ENCODE measurements around the gene GPHB5. TPM values are rescaled to one million over a fixed set of nuclear protein-coding genes. Genes with fewer than 3 reads are reported as not detected.

Gene GPHB5
- total and polyA plus RNA-seq, 9 of the 15 experiments (the other 6 are each of a cell fraction or from before 2014, with no cell fraction given), result not detected

- in situ Hi-C loops (cut with MboI), result loop anchor here (25.0 kb wide), 1 partner anchor 1404 kb away; no protein-coding TSS in a partner anchor
- H4K20me1 ChIP-seq (replicated peaks; ENCODE audit: control insufficient read depth, insufficient read depth, low read length), result no peaks in the 10 kb centered on the region
- H3K9me3 ChIP-seq (replicated peaks; ENCODE audit: control insufficient read depth, insufficient read depth, low read depth, low read length), result no peaks in the 10 kb centered on the region
- H3K9me1 ChIP-seq (ENCODE audit: control insufficient read depth, insufficient read depth, low read length), result no peaks in the 10 kb centered on the region
- no peak for DNase-seq (ENCODE audit: extremely low read depth in 1 of 4, low spot score in 3 of 4)
- no peaks in the 10 kb centered on the region for H3K4me1 ChIP-seq (replicated peaks in 1 of 2; ENCODE audit: control insufficient read depth in 2 of 2, insufficient read depth in 2 of 2, low read length in 2 of 2)
- ChIA-PET POLR2A (no interaction called here), CTCF (ENCODE audit: low intra/inter-chr PET ratio) (no interaction called here)
- no peak overlapping the region for H3K4me3 ChIP-seq
- H2AFZ ChIP-seq (ENCODE audit: low read depth, low read length), result no peak overlapping the region
- ATAC-seq, result no peak
- H3K36me3 ChIP-seq (ENCODE audit: control insufficient read depth, insufficient read depth, low read length), result no peaks in the 10 kb centered on the region
- intact Hi-C loops (cut with micrococcal nuclease), result no loop called here
- BruUV-seq (replicated peaks), result no TSS peak
- H3K27me3 ChIP-seq (ENCODE audit: control insufficient read depth in 2 of 2, insufficient read depth in 2 of 2, low read length in 2 of 2), result peaks cover 0 to 14% of the 10 kb centered on the region in 2 experiments; a peak in 1 of 5 replicates
- FAIRE-seq, result no peak
- WGBS (ENCODE audit: insufficient coverage, low coverage, missing lambda C conversion rate), result 1% methylated on average over 10 of the region's 12 CpGs
- no peak overlapping the region for H3K4me2 ChIP-seq (ENCODE audit: insufficient read depth, low read length)
- H3K27ac ChIP-seq (ENCODE audit: extremely low read depth, low read depth, low read length), result no peak overlapping the region
- H3K9ac ChIP-seq (ENCODE audit: insufficient read depth in 1 of 2, low read depth in 2 of 2, low read length in 2 of 2), result no peak overlapping the region
- no peaks in the 10 kb centered on the region for H3K79me2 ChIP-seq (ENCODE audit: control insufficient read depth, insufficient read depth, low read length)
- no peak for TF ChIP-seq XRCC5 (IDR thresholded peaks at IDR 0.05; ENCODE audit: low read depth, low read length)
- TF ChIP-seq ZZZ3 (IDR thresholded peaks at IDR 0.05), result no peak
- no peak for TF ChIP-seq SFPQ (IDR thresholded peaks at IDR 0.05; ENCODE audit: low read depth, low read length)
- no peak for TF ChIP-seq POLR3A (IDR thresholded peaks at IDR 0.05; ENCODE audit: borderline replicate concordance, extremely low read depth, insufficient read depth, insufficient read length)
- no peak for TF ChIP-seq JUND (IDR thresholded peaks at IDR 0.05; ENCODE audit: borderline replicate concordance, low read depth, low read length)
- no peak for TF ChIP-seq JUND (tag; IDR thresholded peaks at IDR 0.05; ENCODE audit: borderline replicate concordance, low read depth, low read length)
- no peak for TF ChIP-seq POLR2AphosphoS5 (IDR thresholded peaks at IDR 0.05; ENCODE audit: control insufficient read depth, insufficient read depth, low read depth, low read length)
- no peak for TF ChIP-seq IRF1 (CRISPR knock-in tag; IDR thresholded peaks at IDR 0.05; ENCODE audit: borderline replicate concordance)
- no peak for TF ChIP-seq REST (IDR thresholded peaks at IDR 0.05; ENCODE audit: borderline replicate concordance)
- TF ChIP-seq REST (CRISPR knock-in tag; IDR thresholded peaks at IDR 0.05; ENCODE audit: low read depth), result no peak
These were observed 27.8 kb downstream of the GPHB5 start for GRCh38 chr14:63290741-63291430.

All from K562 (cell line).